Prostate gland (tissue), 2 donors: ENCODE data around the gene MYBPC3. TPM values are rescaled to one million over a fixed set of nuclear protein-coding genes. Genes with fewer than 3 reads are reported as not detected.

Experiments
- DNase-seq: peaks from one replicate; pipeline ENCODE4 v3.0.0-alpha.2; 2019; ENCODE audit warnings: low spot score
- H3K27ac ChIP-seq, 2 donors: fragments of 200-600 bp; sonication (generic); 2 replicates each; pipeline ENCODE4 v1.5.1; 2017 to 2019
- H3K27me3 ChIP-seq: fragments of 200-600 bp; sonication (generic); replicated peaks from 2 replicates; pipeline ENCODE4 v1.5.1; 2019; ENCODE audit not compliant: insufficient read depth
- H3K36me3 ChIP-seq, 2 donors: fragments of 200-600 bp; sonication (generic); 1 replicate in 1 of 2; 2 replicates in 1 of 2; pipeline versions ENCODE4 v1.5.1 to v1.8.1; 2017 to 2019
- H3K4me1 ChIP-seq: fragments of 200-600 bp; sonication (generic); replicated peaks from 2 replicates; pipeline ENCODE4 v1.5.1; 2019
- H3K4me3 ChIP-seq, 2 donors: fragments of 200-600 bp; sonication (generic); 2 replicates each; pipeline ENCODE4 v1.5.1; 2017 to 2019
- H3K9me3 ChIP-seq: fragments of 200-600 bp; sonication (generic); 2 replicates; pipeline ENCODE4 v1.5.1; 2017
- CTCF ChIP-seq, 4 experiments: fragments of 200-600 bp in 2 of 4; fragments of 450-650 bp in 2 of 4; sonication (generic) in 2 of 4; IDR thresholded peaks; 1 replicate in 3 of 4; 2 replicates in 1 of 4; pipeline ENCODE4 v1.5.1; 2016 to 2019; ENCODE audit warnings: antibody characterized with exemption in 4 of 4, mild to moderate bottlenecking in 2 of 4, moderate library complexity in 2 of 4
- POLR2A ChIP-seq: fragments of 450-650 bp; IDR thresholded peaks from one replicate; pipeline ENCODE4 v1.6.1; 2016; ENCODE audit warnings: antibody characterized with exemption, mild to moderate bottlenecking
- POLR2AphosphoS5 ChIP-seq: sonication (generic); formaldehyde crosslinking; IDR thresholded peaks from one replicate; pipeline ENCODE4 v1.6.1; 2017; ENCODE audit warnings: antibody characterized with exemption
- WGBS: methylation state at CpG from one replicate; pipeline ENCODE4 v1.1.5; 2018; 5-methylcytosine and 5-hydroxymethylcytosine counted together
- intact Hi-C: fragments of 100-400 bp; cut with DNase I; formaldehyde crosslinking; loops from one replicate; pipeline ENCODE4 v1.14.2; 2022
- total RNA-seq, 2 donors: library from RNA; depleted of rRNA; stranded (reverse); fragments of >200 nt; gene quantifications; one replicate each; pipeline ENCODE4 v1.1.0, GENCODE V29; 2016

Gene MYBPC3
- total RNA-seq, 2 donors from 2014 or later, result 0.91 TPM; not detected in 1

DNA sequence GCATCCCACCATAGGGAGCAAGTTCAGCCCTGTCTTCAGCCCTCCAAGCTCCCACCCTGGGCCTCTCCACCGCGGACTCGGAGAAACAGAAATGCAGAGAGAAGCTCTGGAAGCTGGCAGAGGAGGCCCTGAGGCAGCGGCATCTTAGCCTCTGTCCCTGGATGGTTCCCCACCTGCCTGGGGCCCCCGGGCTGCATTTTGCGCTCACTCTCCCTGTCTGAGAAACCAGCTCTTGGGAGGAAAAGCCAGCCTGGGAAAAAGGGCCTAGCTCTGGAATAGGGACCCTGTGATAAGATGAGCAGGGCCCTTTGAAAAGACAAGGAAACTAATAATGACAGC, 37.9 kb upstream of the MYBPC3 start:
- no peaks in the 10 kb centered on the region for H3K4me1 ChIP-seq
- DNase-seq, result no peak
- no peaks in the 10 kb centered on the region for H3K36me3 ChIP-seq
- H3K4me3 ChIP-seq, result no peak overlapping the region
- H3K27ac ChIP-seq, result no peak overlapping the region
- H3K27me3 ChIP-seq, result no peaks in the 10 kb centered on the region
- TF ChIP-seq POLR2A (no peak), CTCF (IDR thresholded peaks at IDR 0.05) (no peak), POLR2AphosphoS5 (no peak)
- H3K9me3 ChIP-seq, result no peaks in the 10 kb centered on the region
- 94% methylated on average over 6 of the region's 6 CpGs for WGBS
- intact Hi-C loops, result no loop called here

DNA sequence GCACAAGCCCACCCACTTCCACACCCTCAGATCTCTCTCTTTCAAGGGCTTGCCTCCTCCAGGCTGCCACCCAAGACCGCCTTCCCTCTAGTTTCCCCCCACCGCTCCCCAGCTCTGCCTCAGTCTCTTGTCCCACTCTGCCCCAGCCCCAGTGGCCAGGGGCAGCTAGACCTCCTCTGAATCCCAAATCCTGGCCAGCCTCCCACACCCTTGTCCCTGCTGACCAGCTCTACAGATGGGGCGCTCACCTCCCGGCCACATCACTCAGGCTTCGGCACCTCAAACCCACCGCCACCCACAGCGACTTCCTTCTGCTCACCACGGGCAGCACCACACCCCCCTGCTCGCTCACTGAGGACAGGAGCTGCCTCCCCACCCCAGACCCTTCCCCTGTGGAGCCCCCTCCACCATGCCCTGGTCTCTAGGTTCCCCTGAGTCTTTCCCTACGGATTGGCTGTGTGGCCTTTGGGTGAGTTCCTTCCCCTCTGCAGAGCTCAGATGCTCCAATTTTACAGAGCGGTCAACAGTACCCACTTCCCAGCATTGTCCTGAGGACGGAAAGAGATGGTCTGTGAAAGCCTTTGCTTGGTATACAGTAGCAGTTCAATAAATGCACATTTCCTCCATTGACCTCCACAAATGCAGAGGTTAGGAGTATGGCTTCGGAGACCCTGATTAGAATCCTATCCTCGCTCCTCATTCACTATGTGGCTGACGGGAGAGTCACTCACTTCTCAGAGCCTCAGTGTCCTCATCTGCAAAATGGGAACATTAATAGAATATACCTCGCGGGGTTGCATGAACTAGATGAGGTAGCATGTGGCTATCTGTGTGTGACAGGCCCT, 37.3 kb upstream of the MYBPC3 start:
- Histone ChIP-seq H3K4me3 (no peak overlapping the region), H3K36me3 (no peaks in the 10 kb centered on the region), H3K27ac (no peak overlapping the region), H3K27me3 (no peaks in the 10 kb centered on the region), H3K4me1 (no peaks in the 10 kb centered on the region), H3K9me3 (no peaks in the 10 kb centered on the region)
- 86% methylated on average over 17 of the region's 17 CpGs for WGBS
- TF ChIP-seq CTCF (IDR thresholded peaks at IDR 0.05) (no peak), POLR2AphosphoS5 (no peak), POLR2A (no peak)
- intact Hi-C loops, result no loop called here
- DNase-seq, result no peak

GRCh38 chr11:47388697-47389576, 36.4 kb upstream of the MYBPC3 start:
- Histone ChIP-seq H3K4me1 (no peaks in the 10 kb centered on the region), H3K27ac (peak overlapping the region in 1 of 2 donors; percentile 53), H3K36me3 (no peaks in the 10 kb centered on the region), H3K27me3 (no peaks in the 10 kb centered on the region), H3K4me3 (no peak overlapping the region), H3K9me3 (no peaks in the 10 kb centered on the region)
- intact Hi-C loops, result no loop called here
- TF ChIP-seq POLR2A (no peak), POLR2AphosphoS5 (peak; percentile 51), CTCF (IDR thresholded peaks at IDR 0.05) (no peak)
- DNase-seq, result peak; percentile 78
- WGBS, result 77% methylated on average over 28 of the region's 28 CpGs

GRCh38 chr11:47387944-47388696, 35.6 kb upstream of the MYBPC3 start:
- Histone ChIP-seq H3K27ac (no peak overlapping the region), H3K27me3 (no peaks in the 10 kb centered on the region), H3K9me3 (no peaks in the 10 kb centered on the region), H3K4me1 (no peaks in the 10 kb centered on the region), H3K36me3 (no peaks in the 10 kb centered on the region), H3K4me3 (no peak overlapping the region)
- TF ChIP-seq POLR2AphosphoS5, result no peak
- TF ChIP-seq POLR2A, result no peak
- TF ChIP-seq CTCF (IDR thresholded peaks at IDR 0.05), result no peak
- 65% methylated on average over 13 of the region's 13 CpGs for WGBS
- intact Hi-C loops, result no loop called here
- DNase-seq, result no peak
